NCI-H2107 treated with DMSO at 0.1 percent for 48 hours (cell line): Measurements from ENCODE around the gene PTDSS2.
"Not testable (repeated sequence)": the region's sequence is repeated elsewhere in the genome, so short reads cannot be mapped to it uniquely, and the experiment has no call there.

Experiments used
- DNase-seq: peaks from one replicate; lab custom pipeline; 2025; ENCODE audit not compliant: unreplicated experiment; lab: John Stamatoyannopoulos, UW

PTDSS2 gene

GRCh38 chr11:464316-464715 lies 14.2 kb downstream of the PTDSS2 start:
- DNase-seq, result no peak

- no peak for DNase-seq
Observed at GRCh38 chr11:465896-466530, 15.9 kb downstream of the PTDSS2 start.

GRCh38 chr11:468036-468435 lies 18.0 kb downstream of the PTDSS2 start:
- DNase-seq, result no peak

- DNase-seq, result no peak
Observed at GRCh38 chr11:468493-468892, 18.4 kb downstream of the PTDSS2 start.

GRCh38 chr11:469026-469683 lies 19.1 kb downstream of the PTDSS2 start:
- DNase-seq, result not testable (repeated sequence)

GRCh38 chr11:469684-470560 lies 19.8 kb downstream of the PTDSS2 start:
- no peak for DNase-seq

GRCh38 chr11:471468-472145 lies 21.5 kb downstream of the PTDSS2 start:
- DNase-seq, result no peak

- DNase-seq, result no peak
Observed at GRCh38 chr11:472272-472671, 22.2 kb downstream of the PTDSS2 start.

- no peak for DNase-seq
Observed at GRCh38 chr11:472816-473215, 22.7 kb downstream of the PTDSS2 start.

- no peak for DNase-seq
Observed at GRCh38 chr11:473415-473814, 23.3 kb downstream of the PTDSS2 start.

GRCh38 chr11:473962-474785 lies 24.1 kb downstream of the PTDSS2 start:
- DNase-seq, result no peak

- DNase-seq, result no peak
Observed at GRCh38 chr11:474914-475506, 24.9 kb downstream of the PTDSS2 start.

- no peak for DNase-seq
Observed at GRCh38 chr11:475941-476340, 25.9 kb downstream of the PTDSS2 start.

GRCh38 chr11:476416-476815 lies 26.3 kb downstream of the PTDSS2 start:
- DNase-seq, result no peak

- no peak for DNase-seq
Observed at GRCh38 chr11:477052-477715, 27.1 kb downstream of the PTDSS2 start.

GRCh38 chr11:479311-479710 lies 29.2 kb downstream of the PTDSS2 start:
- no peak for DNase-seq

- no peak for DNase-seq
Observed at GRCh38 chr11:484616-485015, 34.5 kb downstream of the PTDSS2 start.

- no peak for DNase-seq
Observed at GRCh38 chr11:486189-486588, 36.1 kb downstream of the PTDSS2 start.

GRCh38 chr11:487571-488021 lies 37.5 kb downstream of the PTDSS2 start:
- DNase-seq, result no peak

- DNase-seq, result no peak
Observed at GRCh38 chr11:488062-488461, 38.0 kb downstream of the PTDSS2 start.
